Measurements from ENCODE around the gene TMEM121.
"Not testable (repeated sequence)": the region's sequence is repeated elsewhere in the genome, so short reads cannot be mapped to it uniquely, and the experiment has no call there.

TMEM121 gene

GRCh38 chr14:105528586-105529318 lies 2.4 kb downstream of the TMEM121 start:
- no peak for DNase-seq

DNA sequence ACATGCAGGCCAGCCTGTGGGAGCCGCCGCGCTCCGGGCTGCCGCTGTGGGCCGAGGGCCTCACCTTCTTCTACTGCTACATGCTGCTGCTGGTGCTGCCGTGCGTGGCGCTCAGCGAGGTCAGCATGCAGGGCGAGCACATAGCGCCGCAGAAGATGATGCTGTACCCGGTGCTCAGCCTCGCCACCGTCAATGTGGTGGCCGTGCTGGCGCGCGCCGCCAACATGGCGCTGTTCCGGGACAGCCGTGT lies 2.9 kb downstream of the TMEM121 start:
- no peak for DNase-seq

DNA sequence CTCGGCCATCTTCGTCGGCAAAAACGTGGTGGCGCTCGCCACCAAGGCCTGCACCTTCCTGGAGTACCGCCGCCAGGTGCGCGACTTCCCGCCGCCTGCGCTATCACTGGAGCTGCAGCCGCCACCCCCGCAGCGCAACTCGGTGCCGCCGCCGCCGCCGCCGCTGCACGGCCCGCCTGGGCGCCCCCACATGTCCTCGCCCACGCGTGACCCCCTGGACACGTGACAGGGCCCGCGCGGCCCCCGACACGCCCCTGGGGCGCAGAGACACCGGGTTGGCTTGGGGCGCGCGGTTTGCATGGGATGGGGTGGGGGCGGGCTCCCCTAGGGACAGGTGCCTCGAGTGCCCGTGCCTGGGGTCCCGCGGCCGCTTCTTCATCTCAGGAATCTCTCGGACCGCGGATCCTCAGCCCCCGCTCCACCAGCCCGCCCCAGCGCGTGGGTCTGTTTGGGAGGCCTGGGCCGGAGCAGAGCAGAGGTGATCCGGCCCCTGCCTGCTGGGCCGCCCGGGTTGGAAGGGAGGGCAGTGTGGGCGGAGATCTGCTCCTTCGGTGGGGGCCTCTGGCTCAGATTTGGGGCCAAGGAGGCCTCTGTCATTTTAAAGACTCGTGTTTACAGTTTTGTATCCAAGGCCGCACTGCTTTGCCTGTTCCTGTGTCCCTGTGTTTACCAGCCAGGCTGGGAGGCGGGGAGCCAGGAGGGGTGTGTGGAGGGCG lies 3.3 kb downstream of the TMEM121 start:
- DNase-seq, result no peak

DNA sequence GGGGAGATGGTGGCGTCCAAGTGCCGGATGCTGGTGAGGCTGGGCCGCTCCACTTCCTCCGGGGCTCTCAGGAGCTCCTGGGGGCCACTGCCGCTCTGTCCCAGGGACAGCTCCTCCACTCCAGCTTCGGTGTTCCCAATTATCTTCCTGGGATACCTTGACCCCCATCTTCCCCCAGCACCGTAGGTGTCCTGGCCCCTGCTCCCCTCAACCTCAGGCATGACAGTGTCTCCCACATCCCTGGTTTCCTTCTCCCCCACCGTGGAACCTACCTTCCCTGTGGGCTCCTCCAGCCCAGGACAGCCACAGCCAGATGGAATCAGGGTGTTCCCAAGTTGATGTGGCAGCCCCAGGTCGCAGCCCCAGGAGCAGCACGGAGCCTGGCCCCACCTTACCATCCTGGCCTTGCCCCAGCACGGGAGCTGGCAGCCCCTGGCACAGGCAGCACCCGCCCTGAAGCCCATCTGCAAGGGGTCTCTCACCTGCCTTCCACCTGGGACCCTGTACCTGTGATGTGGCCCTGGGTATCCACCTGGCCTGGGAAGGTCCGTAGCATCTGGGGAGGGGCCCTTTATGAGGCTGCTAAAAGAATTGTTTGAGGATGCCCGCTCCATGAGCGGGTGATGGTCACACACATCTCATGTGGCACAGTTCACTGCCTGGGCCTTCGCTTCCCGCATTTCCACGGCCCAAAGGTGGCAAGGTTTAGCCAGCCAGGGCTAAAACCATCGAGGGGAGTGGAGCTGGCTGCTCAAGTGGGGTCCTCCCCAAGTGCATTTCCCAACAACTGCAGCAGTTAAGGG lies 4.1 kb downstream of the TMEM121 start:
- DNase-seq, result no peak

DNA sequence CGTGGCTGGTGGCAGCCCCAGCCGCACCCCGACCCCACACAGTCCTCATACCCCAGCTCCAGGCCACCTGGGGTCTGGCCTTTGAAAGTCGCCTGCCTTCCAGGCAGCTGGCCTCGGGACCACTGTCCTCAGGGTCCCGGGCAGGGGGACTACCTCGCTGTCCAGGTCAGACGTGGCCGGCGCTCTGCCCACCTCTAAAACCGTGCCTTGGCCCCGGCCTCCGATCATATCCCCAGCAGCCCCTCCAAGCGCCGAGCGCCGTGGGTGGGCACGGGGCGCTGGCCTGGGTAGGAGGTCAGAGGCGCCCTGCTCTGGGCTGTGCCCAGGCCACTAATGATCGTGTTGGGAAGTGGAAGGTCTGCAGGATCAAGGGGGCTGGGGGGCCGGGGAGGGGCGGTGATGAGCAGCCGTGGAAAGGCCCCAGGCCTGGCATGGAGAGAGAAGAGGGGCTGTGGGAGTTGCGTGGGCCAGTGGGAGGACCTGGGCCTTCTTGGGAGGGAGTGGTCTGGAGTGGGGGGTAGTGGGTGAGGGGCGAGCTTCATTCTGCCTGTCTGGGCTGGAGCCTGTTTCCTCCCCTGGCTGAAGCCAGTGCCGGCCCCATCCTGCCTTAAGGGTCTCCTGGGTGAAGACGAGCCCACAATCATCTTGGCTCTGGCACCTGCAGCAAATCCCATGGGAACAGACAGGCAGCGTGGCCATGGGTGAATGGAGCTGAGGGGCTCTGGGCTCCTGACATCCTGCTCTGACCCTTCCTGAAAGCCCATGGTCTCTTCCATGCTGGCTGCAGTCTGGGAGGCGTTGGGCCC lies 4.9 kb downstream of the TMEM121 start:
- DNase-seq, result no peak

DNA sequence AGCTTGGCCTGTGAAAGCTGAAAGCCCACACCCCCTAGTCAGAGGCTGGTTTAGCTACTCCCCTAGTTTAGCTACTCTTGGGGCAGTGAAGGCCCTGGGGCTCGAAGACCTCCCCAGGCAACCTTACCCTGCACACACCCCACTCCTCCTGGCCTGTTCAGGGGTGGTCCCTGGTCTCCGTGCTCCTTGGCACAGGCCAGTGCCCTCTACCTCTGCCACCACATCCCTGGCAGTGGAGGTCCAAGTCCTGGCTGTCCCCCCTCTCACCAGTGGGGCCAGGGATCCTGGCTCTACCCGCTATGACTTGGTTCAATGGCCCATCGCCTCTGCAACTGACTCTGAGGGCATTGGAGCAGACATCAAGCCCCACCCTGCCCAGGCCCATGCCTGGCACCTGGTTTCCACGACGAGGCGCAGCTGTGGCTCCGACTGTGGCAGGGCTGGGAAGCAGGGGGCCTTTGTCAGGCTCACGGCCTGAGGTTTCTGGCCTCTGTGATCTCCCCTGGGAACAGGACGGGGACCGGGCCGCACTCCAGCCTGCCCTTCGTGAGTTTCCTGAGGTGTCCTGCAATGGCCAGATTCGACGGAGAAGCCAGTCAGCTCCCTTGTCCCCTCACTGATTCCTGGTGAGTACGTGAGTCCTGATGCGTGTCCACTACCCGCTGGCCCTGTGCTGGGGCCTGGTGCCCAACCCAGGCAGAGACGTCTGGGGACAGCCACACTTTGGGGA lies 5.7 kb downstream of the TMEM121 start:
- DNase-seq, result no peak

DNA sequence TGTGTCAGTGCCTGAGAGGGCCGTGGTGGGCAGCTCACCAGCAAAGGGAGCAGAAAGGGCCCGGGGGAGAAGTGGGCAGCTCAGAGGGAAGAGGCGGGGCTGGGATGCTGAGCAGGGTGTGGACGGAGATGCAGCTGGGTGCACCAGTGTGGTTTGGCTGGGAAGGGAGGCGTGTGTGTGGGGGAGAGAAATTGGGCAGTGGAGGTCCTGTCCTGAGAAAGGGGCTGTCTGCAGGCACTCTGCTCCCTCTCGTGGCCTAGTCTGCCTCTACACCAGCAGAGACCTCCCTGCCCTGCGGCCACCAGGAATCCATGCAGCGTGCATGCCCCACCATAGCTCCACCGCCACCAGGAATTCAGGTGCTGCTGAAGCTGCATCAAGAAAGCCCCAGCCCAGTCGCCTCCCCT lies 6.4 kb downstream of the TMEM121 start:
- peak in 1 of 2 experiments; percentile 58 for DNase-seq

DNA sequence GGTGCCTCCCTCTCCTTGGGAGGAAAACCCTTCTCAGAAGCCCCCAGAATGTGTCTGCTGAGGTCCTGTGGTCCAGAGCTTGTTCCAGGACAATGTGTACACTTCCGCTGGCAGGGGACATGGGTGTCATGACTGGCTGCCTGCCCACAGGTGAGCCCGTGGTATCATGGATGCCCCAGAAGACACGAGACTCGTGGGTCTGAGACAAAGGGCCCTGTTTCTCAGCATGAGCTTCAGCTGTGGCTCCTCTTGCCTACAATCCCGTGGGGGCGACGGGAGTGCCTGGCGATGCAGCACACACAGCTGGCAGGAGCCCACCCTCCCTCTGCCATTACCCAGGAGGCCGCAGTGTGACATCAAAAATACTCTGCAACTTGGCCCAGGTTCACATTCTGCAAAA lies 7.0 kb downstream of the TMEM121 start:
- DNase-seq, result no peak

- no peak for DNase-seq
These were observed 7.6 kb downstream of the TMEM121 start for GRCh38 chr14:105533811-105534498.

DNA sequence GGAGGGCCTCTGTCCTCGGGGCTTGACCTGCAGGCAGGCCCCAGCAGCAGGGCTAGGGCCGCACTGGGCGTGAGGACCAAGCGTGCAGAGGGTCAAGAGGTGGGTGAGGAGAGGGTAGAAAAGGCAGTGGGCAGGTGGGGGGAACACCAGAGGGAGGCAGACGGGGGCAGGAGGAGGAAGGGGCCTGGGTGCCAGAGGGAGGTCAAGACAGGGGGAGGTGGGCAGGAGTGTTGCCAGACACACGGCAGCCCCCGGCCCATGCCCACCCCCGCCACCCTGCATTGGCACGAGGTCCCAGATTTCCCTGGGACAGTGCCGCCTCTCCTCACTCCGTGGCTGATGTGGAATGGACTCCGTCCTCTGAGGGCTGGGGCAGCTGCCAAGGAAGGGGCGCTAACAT lies 8.2 kb downstream of the TMEM121 start:
- no peak for DNase-seq

DNA sequence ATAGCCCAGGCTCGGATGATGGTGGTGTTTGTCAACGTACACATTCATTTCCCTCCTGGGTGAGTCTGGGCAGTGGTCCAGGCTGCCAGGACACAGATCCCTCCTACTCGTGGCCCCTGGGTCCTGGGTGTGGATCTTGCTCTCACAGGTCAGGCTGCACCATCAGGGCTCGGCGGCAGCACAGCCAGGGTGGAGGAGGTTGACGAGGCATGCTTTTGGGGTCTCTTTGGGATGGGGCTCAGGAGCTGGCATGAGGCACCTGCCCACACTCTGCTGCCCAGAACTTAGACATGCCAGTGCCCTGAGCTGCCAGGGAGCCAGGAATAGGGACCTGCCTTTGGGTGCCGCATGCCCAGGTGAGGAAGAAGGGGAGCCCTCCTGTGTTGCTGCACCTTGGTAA lies 9.7 kb downstream of the TMEM121 start:
- no peak for DNase-seq

DNA sequence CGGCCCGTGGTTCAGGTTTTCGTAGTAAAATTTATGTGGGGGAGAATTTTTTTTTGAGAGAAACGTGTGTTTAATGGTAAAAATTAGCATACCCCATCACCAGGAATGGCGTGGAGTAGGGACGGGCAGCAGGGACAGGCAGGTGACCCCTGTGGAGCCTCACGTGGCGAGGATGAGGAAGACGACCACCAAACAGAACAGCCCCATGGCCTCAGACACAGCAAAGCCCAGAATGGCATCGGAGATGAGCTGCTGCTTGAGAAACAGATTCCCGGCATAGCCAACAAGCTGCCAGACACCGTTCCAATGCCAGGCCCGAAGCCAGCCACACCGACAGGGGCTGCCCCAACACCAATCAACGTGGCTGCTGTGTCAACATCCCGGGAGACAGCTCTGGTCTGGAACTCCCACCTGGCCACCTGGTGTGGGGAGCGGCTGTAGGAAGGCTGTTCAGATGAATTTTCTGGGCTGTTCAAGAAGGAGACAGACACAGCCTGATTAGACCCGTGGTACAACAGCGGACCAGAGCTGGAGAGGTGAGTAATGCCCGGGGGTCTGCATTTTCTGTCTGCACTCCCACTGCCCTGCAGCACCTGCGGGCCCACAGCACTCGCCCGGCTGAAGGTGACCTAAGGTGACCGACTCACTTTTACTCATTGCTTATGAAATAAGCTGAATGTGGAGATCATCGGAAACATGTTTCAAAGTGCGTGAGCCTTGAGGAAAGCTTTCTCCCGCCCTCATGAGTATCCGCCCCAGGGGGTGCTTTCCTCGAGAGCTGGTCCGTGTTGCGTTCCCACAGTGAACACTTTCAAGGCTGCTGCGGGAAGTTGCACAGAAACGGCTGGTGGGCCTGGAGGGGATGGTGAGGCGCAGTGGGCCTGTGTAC lies 10.6 kb downstream of the TMEM121 start:
- no peak for DNase-seq

GRCh38 chr14:105537580-105538474 lies 11.4 kb downstream of the TMEM121 start:
- DNase-seq, result peak in 1 of 2 experiments; percentile 46

DNA sequence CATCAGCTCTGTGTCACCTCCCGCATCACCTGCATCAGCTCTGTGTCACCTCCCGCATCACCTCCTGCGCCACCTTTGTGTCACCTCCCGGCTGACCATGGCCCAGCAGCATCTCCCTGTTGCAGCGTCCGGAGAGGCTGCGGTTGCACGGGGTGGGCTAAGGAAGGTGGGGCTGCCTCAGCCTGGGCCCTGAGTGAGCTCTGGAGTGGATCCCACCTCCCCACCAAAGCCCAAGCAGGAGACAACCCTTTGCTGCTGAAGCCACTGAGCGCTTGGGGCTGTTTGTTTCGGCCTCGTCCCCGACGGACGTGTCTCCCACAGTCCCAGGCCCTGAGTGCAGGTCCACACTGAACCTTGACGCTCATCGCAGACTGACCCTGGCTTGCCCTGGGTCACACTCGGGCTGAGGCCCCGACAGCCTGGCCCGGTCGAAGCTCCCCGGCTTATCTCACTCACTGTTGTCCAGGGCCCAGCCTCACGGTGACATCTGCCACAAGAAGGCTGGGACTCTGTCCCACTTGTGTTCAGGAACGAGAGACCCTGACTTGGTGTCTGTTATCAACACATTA lies 12.2 kb downstream of the TMEM121 start:
- DNase-seq, result no peak

DNA sequence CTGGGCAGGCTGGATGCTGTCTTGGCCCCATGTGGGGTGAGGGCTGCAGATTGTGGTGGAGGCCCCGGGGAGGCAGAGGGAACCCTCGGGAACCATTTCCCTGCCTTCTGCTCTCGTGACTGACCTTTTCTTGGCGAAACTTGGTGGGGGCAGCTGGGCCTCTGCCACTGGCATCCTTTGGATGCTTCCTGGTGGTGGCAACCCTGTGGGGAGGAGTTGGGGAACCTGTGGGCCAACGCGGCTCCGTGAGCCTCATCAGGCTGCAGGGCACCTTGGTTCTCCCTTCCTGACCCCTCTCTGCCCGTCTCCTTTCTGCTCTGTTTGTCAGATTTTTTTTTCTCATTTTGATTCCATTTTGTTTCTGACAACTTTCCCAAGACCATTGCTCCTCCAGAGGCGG lies 14.4 kb downstream of the TMEM121 start:
- DNase-seq, result no peak

DNA sequence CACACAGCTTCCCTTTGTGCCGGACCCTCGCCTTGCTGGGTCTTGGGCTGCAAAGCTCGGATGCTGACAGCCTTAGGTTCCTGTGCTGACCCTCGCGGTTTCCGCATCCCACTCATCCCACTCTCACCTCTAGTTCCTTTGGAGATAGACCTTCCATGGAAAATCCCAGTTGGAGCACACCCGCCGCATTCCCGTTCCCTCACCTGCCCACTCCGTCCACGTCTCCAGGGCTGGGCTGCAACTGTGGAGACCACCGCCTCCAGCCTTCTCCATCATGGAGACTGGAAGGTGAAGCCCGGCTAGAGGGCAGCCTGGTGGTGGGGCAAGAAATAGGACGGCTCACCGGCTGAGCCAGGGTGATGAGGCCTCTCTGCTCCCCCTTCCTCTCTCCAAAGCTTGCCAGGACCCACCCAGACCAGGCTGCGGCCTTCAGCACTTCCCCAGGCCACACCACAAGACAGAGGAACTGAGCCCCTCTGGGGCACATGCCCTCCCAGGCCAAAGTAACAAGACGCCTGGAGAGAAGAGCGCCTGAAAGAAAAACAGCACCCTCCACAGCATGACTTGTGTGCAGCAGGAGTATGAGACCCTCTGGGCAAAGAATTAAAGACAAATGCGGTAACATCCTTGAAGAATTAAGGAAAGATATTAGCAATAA lies 15.0 kb downstream of the TMEM121 start:
- DNase-seq, result no peak

- DNase-seq, result not testable (repeated sequence)
These were observed 19.3 kb downstream of the TMEM121 start for GRCh38 chr14:105545676-105546075.

DNA sequence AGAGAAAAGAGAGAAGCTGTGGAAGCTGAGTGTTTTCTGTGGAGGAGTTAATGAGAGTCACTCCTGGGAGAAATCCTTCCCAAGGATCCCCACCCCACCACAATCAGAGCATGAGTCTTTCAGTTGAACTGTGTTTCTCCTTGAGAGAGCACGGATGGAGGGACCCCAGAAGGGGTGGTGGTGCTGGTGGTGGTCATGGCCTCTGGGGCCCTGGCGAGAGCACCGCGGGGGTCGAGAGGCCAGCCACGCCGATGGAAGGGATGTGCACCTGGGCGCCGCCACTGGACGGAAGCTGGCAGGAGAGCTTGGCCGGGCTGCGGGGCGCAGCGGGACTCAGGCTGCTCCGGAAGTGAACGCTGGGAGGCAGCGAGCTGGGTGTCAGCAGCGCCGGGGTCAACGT lies 20.0 kb downstream of the TMEM121 start:
- DNase-seq, result not testable (repeated sequence)

DNA sequence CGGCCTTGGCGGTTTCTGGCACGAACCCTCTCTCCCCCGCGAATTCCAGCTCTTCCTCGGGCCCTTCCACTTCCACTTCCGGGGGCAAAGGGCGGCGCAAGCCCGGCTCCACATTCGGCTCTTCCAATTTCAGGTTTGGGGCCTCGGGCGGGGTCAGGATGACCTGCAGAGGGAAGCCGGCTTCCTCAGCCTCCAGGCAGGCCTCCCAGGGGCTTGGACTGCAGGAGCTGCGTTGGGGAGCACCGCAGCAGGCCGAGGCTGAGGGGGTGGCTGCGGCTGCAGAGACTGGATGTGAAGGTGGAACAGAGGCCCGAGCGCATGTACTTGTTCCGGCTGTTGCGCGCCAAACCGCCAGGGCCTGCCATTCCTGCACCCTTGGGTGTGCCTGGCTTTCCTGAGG lies 20.7 kb downstream of the TMEM121 start:
- not testable (repeated sequence) for DNase-seq
